Measurements from ENCODE around the gene KLHL3.

DNA sequence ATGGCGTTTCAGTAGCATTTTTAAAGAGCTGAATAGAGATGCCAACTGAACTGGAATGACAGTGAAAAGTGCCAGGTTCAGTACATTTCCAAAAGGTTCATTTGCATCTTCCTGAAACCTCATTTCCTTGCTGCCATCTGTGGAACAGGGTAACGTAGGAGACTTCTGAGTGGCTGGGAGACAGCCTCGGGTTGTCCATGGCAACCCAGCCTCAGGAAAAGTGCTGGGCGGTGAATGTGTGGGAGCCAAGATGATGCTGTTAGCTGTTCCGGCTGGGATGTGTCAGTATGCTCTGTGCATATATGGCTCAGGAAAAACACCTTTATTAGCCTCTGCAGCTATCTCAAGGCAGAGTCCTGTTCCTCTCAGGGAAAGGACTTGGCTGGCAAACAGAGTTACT, 87.5 kb downstream of the KLHL3 start:
- TF ChIP-seq, protein P1, sequence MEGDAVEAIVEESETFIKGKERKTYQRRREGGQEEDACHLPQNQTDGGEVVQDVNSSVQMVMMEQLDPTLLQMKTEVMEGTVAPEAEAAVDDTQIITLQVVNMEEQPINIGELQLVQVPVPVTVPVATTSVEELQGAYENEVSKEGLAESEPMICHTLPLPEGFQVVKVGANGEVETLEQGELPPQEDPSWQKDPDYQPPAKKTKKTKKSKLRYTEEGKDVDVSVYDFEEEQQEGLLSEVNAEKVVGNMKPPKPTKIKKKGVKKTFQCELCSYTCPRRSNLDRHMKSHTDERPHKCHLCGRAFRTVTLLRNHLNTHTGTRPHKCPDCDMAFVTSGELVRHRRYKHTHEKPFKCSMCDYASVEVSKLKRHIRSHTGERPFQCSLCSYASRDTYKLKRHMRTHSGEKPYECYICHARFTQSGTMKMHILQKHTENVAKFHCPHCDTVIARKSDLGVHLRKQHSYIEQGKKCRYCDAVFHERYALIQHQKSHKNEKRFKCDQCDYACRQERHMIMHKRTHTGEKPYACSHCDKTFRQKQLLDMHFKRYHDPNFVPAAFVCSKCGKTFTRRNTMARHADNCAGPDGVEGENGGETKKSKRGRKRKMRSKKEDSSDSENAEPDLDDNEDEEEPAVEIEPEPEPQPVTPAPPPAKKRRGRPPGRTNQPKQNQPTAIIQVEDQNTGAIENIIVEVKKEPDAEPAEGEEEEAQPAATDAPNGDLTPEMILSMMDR (IDR thresholded peaks at IDR 0.05) = no peak
- TF ChIP-seq POLR2A (IDR thresholded peaks at IDR 0.05) = no peak

All from esophagus squamous epithelium (tissue), 4 donors.